GM19468 (cell line): ENCODE results near the gene C18orf32.

Experiments
- ATAC-seq: cut with Tn5 transposase; IDR thresholded peaks from one replicate; pipeline ENCODE4 v1.9.1; 2021; ENCODE audit warnings: mild to moderate bottlenecking, moderate library complexity, moderate number of reproducible peaks; ENCODE audit not compliant: unreplicated experiment; ENCODE audit errors: extremely low read depth

C18orf32 gene

DNA sequence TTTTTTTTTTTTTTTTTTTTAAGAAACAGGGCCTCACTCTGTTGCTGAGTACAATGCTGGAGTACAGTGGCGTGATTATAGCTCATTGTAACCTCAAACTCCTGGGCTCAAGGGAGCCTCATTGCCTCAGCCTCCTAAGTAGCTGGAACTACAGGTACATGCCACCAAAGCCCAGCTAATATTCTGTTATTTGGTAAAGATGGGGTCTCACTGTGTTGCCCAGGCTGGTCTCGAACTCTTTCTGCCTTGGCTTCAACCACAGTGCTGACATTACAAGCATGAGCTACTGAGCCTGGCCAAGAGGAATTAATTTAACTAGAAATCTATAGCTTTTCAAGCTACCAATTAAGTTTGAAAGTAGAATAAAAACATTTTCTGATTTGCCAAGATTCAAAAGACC is 54.4 kb downstream of the C18orf32 start:
- ATAC-seq = no peak

DNA sequence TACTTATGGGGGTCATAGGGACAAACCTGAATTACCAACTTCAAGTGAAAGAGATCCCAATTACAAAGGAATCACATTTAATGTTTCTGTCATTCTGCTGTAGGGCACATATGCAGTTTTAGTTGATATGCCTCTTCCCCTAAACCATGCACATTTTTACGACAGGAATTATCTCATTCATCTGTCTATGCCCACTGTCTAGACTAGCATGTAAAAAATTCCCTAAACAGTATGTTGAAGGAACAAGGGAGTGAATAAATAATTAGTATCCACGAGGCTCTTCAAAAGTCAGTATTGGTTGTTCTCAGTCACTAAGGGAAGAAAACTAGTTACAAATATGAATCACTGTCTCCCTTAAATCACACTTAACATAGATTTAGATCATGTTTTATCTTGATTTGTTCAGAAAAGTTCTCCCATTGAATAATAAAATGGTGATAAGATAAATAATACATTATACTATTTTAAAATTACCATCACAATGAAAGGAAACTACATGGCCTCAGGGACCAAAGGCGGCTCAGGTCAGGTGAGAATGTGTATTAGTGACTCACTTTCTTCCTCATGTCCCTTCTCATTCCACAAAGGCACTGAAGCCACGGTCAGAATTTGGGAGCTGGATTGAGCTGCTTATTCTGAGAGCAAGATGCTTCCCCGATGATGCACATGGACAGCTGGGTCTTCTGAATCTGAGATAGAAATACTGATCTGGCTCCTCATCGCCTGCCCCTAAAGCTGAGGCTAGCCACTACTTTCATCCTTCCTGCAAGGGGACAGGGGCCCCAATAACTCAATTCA is 55.7 kb downstream of the C18orf32 start:
- ATAC-seq = no peak
